HL-60 (cell line): ENCODE measurements around the gene VGLL2.

ENCODE experiments used
- DNase-seq, 2 experiments: peaks; one replicate each; pipeline ENCODE4 v3.0.0-alpha.2; 2010 to 2020; ENCODE audit warnings: low read depth in 1 of 2, low spot score in 1 of 2
- H3K27ac ChIP-seq: fragments of 250-450 bp; sonication (Bioruptor Pico); replicated peaks from 2 replicates; pipeline ENCODE4 v1.5.1; 2020; ENCODE audit warnings: mild to moderate bottlenecking, moderate library complexity
- H3K27me3 ChIP-seq: fragments of 250-450 bp; sonication (Bioruptor Pico); 2 replicates; pipeline ENCODE4 v1.5.1; 2021; ENCODE audit warnings: mild to moderate bottlenecking, moderate library complexity; ENCODE audit not compliant: insufficient read depth, poor library complexity, severe bottlenecking
- H3K4me3 ChIP-seq: replicated peaks from 2 replicates; pipeline ENCODE4 v1.5.1; 2011; ENCODE audit warnings: mild to moderate bottlenecking, control low read depth, low read length; ENCODE audit not compliant: insufficient read depth
- GABPA ChIP-seq: IDR thresholded peaks from 2 replicates; pipeline ENCODE4 v1.6.1; 2012; ENCODE audit warnings: low read depth
- POLR2AphosphoS5 ChIP-seq: IDR thresholded peaks from 2 replicates; pipeline ENCODE4 v1.6.1; 2012; ENCODE audit warnings: low read depth
- SPI1 ChIP-seq: IDR thresholded peaks from 2 replicates; pipeline ENCODE4 v1.6.1; 2012; ENCODE audit warnings: low read depth, mild to moderate bottlenecking, borderline replicate concordance
- TF ChIP-seq, protein P1 (sequence below): IDR thresholded peaks from 2 replicates; pipeline ENCODE4 v1.6.1; 2012; ENCODE audit warnings: low read depth; ENCODE audit not compliant: insufficient replicate concordance
- TF ChIP-seq, protein P2 (sequence below): IDR thresholded peaks from one replicate; pipeline ENCODE4 v1.5.1; 2011; ENCODE audit warnings: low read length, control low read depth, inconsistent platforms; ENCODE audit not compliant: insufficient read depth

Gene VGLL2

DNA sequence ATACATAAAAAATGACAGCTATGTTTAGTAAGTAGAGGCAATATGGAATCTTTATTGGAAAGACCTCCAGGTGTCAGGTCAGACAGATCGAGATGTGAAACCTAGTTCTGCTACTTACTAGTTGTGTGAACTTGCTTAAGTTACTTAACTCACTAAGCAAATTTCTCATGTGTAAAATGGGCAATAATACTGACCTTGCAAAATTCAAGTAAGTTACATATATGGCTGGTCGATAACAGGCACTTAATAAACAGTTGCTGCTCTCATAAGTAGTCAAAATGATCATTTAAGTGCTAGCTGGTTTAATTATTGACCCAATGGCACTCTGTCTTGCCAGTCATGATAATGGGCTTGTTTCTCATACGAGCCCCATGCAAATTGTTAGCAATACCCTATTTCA, 46.0 kb downstream of the VGLL2 start:
- DNase-seq = no peak
- Histone ChIP-seq H3K27ac (no peak overlapping the region), H3K27me3 (peaks cover 5% of the 10 kb centered on the region), H3K4me3 (no peak overlapping the region)
- no peak for TF ChIP-seq SPI1
- TF ChIP-seq GABPA = no peak
- TF ChIP-seq, protein P1, sequence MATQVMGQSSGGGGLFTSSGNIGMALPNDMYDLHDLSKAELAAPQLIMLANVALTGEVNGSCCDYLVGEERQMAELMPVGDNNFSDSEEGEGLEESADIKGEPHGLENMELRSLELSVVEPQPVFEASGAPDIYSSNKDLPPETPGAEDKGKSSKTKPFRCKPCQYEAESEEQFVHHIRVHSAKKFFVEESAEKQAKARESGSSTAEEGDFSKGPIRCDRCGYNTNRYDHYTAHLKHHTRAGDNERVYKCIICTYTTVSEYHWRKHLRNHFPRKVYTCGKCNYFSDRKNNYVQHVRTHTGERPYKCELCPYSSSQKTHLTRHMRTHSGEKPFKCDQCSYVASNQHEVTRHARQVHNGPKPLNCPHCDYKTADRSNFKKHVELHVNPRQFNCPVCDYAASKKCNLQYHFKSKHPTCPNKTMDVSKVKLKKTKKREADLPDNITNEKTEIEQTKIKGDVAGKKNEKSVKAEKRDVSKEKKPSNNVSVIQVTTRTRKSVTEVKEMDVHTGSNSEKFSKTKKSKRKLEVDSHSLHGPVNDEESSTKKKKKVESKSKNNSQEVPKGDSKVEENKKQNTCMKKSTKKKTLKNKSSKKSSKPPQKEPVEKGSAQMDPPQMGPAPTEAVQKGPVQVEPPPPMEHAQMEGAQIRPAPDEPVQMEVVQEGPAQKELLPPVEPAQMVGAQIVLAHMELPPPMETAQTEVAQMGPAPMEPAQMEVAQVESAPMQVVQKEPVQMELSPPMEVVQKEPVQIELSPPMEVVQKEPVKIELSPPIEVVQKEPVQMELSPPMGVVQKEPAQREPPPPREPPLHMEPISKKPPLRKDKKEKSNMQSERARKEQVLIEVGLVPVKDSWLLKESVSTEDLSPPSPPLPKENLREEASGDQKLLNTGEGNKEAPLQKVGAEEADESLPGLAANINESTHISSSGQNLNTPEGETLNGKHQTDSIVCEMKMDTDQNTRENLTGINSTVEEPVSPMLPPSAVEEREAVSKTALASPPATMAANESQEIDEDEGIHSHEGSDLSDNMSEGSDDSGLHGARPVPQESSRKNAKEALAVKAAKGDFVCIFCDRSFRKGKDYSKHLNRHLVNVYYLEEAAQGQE = no peak
- TF ChIP-seq, protein P2, sequence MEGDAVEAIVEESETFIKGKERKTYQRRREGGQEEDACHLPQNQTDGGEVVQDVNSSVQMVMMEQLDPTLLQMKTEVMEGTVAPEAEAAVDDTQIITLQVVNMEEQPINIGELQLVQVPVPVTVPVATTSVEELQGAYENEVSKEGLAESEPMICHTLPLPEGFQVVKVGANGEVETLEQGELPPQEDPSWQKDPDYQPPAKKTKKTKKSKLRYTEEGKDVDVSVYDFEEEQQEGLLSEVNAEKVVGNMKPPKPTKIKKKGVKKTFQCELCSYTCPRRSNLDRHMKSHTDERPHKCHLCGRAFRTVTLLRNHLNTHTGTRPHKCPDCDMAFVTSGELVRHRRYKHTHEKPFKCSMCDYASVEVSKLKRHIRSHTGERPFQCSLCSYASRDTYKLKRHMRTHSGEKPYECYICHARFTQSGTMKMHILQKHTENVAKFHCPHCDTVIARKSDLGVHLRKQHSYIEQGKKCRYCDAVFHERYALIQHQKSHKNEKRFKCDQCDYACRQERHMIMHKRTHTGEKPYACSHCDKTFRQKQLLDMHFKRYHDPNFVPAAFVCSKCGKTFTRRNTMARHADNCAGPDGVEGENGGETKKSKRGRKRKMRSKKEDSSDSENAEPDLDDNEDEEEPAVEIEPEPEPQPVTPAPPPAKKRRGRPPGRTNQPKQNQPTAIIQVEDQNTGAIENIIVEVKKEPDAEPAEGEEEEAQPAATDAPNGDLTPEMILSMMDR = no peak

DNA sequence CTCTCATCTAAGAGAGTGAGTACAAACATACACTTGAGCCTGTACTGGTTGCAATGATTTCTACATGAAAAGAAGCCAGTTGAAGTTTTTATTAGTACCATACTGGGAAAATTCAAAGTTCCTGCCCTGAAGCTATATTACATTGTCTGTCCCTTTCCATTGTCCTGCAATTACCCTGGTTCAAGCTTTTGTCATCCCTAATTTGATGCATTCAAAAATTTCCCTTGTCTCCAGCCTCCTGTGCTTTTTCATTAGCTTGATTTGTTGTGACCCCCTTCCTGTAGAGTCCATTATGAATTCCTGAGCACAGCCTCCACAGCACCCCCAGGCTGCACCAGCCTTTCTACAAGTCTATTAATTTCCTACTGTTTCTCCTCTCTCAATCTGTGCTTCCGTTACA, 46.4 kb downstream of the VGLL2 start:
- no peak for DNase-seq

DNA sequence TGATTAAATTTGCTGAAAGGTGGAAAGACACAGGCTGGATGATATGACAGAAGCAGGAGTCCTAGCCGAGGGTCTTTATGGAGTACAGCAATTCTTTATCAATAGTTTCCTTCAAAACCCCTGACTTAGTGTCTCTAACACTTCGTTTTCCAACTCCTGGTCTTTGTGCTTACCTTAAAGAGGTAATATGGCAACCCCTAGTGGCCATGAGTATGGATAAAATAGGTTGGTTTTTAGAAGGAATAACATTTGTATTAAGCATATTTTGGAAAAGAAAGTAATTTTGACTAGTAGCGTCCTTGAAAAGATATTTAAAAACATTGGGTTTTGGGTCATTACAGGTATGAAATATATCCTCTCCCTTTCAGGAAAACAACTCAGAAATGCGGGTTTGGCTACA, 51.9 kb downstream of the VGLL2 start:
- Histone ChIP-seq H3K4me3 (no peak overlapping the region), H3K27ac (no peak overlapping the region), H3K27me3 (peaks cover 2% of the 10 kb centered on the region)
- no peak for DNase-seq
- TF ChIP-seq, protein P1 = no peak
- TF ChIP-seq, protein P2 = peak; percentile 10
- TF ChIP-seq SPI1 = no peak

More for the DNA sequence above, 46.4 kb downstream of the VGLL2 start:
- no peak for TF ChIP-seq SPI1
- TF ChIP-seq, protein P1 = no peak
- no peak for TF ChIP-seq GABPA
- TF ChIP-seq POLR2AphosphoS5 = no peak
- TF ChIP-seq, protein P2 = no peak
- H3K27ac ChIP-seq = no peak overlapping the region
- H3K27me3 ChIP-seq = peaks cover 5% of the 10 kb centered on the region
- no peak overlapping the region for H3K4me3 ChIP-seq
